ENCODE measurements around the gene GALNT6. TPM values are rescaled to one million over a fixed set of nuclear protein-coding genes. Genes with fewer than 3 reads are reported as not detected.

The GALNT6 gene
- total and polyA plus RNA-seq, 8 donors, result 3.4 to 155 (median 24.6) TPM

DNA sequence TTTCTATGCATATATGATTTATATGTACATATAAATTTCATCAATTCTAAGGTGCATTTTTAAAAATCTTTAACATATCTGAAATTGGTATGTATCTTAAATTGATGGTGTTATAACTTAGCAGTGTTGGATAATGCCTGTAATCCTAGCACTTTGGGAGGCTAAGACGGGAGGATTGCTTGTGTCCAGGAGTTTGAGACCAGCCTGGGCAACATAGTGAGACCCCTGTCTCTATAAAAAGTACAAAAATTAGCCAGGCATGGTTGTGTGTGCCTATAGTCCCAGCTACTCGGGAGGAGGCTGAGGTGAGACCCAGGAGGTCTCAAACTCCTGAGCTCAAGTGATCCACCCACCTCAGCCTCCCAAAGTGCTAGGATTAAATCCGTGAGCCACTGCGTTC is 6.5 kb upstream of the GALNT6 start:
- H3K36me3 ChIP-seq, result no peaks in the 10 kb centered on the region
- DNase-seq, result no peak
- 84 to 92% (median 89%) methylated on average over 4 of the region's 4 CpGs for WGBS, 5 donors
- peaks cover 0 to 28% (median 0%) of the 10 kb centered on the region in 3 donors for H3K27me3 ChIP-seq
- no peak overlapping the region for H3K27ac ChIP-seq
- no peak overlapping the region for H3K4me3 ChIP-seq
- H3K9me3 ChIP-seq, result no peaks in the 10 kb centered on the region
- intact Hi-C loops (cut with DNase I; ENCODE audit: low total_unique reads), result no loop called here
- peaks cover 0 to 15% (median 9%) of the 10 kb centered on the region in 4 donors for H3K4me1 ChIP-seq
- TF ChIP-seq POLR2A (IDR thresholded peaks at IDR 0.05), result no peak

DNA sequence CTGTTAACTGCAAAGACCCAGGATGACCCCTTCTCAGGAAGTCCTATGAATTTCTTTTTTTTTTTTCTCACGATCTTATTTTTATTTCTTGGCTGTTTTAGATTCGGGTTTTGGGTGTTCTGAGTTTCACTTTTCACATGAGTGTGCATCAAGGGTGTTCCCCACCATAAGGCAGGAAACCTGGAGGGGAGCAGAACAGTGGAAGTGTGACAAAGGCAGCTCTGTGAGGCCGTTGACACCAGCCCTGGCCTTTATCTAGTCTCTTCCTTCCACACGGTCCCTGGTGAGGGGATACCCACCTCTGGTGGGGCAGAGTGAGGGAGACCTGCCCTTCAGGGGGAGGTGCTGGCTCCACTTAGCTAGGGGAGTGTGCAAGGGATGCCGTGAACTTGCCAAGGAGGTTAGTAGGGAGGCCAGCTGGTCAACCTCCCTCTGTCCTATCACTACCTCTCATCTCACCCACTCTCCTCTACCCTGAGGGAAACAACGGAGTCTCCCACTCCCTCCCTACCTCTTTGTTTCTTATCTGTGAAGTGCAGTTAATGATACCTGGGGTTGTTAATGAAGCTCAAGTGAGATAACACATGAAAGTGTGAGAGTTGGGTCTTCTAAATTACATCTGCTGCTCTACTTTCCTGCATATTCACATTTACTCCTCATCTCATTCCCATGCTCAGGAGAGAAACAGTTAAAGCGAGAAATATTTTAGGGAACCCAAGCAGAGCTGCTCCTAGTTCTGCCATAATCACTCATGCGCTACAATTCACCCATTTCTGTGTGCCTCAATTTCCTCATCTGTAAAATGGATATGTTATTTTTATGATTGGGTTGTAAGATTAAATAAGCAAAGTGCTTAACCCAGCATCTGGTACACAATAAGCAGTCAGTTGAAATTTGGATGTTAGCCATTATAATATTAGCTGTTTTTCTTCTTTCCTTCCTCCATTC is 4.4 kb upstream of the GALNT6 start:
- Histone ChIP-seq H3K4me1 (peaks cover 0 to 36% (median 23%) of the 10 kb centered on the region in 4 donors), H3K27ac (peak overlapping the region in 4 of 5 donors; percentile 13 to 56 (median 34)), H3K36me3 (no peaks in the 10 kb centered on the region), H3K4me3 (no peak overlapping the region), H3K9me3 (no peaks in the 10 kb centered on the region), H3K27me3 (peaks cover 0 to 36% (median 9%) of the 10 kb centered on the region in 3 donors)
- no peak for DNase-seq
- 56 to 59% (median 58%) methylated on average over 8 of the region's 8 CpGs for WGBS, 5 donors
- TF ChIP-seq, protein P1, sequence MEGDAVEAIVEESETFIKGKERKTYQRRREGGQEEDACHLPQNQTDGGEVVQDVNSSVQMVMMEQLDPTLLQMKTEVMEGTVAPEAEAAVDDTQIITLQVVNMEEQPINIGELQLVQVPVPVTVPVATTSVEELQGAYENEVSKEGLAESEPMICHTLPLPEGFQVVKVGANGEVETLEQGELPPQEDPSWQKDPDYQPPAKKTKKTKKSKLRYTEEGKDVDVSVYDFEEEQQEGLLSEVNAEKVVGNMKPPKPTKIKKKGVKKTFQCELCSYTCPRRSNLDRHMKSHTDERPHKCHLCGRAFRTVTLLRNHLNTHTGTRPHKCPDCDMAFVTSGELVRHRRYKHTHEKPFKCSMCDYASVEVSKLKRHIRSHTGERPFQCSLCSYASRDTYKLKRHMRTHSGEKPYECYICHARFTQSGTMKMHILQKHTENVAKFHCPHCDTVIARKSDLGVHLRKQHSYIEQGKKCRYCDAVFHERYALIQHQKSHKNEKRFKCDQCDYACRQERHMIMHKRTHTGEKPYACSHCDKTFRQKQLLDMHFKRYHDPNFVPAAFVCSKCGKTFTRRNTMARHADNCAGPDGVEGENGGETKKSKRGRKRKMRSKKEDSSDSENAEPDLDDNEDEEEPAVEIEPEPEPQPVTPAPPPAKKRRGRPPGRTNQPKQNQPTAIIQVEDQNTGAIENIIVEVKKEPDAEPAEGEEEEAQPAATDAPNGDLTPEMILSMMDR (IDR thresholded peaks at IDR 0.05), result no peak
- TF ChIP-seq EP300 (IDR thresholded peaks at IDR 0.05), result no peak
- no peak for TF ChIP-seq POLR2A (IDR thresholded peaks at IDR 0.05)
- TF ChIP-seq POLR2AphosphoS5 (IDR thresholded peaks at IDR 0.05), result no peak
- intact Hi-C loops (cut with DNase I; ENCODE audit: low total_unique reads), result no loop called here

DNA sequence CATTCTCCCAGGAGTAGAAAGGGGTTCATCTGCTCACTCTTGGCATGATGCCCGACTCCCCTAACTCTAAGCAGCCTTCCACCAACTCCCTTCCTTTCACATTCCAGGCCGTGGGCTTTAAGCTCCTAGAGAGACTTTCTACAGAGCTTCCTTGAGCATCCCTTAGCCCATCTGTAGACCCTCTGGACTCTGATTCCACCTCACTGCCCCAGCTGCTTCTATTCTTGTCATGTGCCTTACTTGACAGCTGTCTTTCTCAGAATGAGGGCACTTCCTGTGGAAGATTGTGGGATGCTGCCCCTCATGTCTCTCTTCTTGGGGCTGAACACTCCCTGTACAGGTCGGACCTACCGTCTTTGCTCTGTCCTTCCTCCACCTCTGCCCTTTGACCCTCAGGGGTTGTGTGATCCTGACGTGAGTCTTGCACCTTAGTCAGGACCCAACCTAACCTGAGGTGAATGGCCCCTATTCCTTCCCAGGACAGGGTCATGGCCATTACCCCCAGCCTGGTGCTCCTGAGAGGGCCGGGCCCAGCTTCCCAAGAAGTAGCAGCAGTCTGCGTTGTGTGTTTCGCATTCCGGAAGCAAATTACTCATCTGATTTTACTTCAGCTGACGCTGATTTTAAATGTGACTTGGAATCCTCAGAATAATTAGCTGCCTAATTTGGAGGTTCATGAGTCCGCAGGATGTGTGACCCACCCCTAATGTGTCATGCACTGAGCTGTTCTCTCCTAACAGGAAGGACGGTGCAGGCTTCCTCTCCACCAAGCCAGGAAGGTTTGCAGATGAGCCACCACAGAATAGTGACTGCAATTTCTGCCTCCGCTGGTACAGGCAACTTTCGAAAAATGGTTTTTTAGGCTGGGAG is 2.7 kb upstream of the GALNT6 start:
- Histone ChIP-seq H3K9me3 (no peaks in the 10 kb centered on the region), H3K27me3 (peaks cover 0 to 40% (median 9%) of the 10 kb centered on the region in 3 donors), H3K4me3 (no peak overlapping the region), H3K4me1 (peaks cover 0 to 48% (median 33%) of the 10 kb centered on the region in 4 donors), H3K27ac (peak overlapping the region; percentile 36 to 59 (median 43)), H3K36me3 (no peaks in the 10 kb centered on the region)
- intact Hi-C loops (cut with DNase I; ENCODE audit: low total_unique reads), result no loop called here
- peak in 1 of 3 donors; percentile 25 for TF ChIP-seq POLR2AphosphoS5 (IDR thresholded peaks at IDR 0.05)
- TF ChIP-seq EP300 (IDR thresholded peaks at IDR 0.05), result no peak
- WGBS, 5 donors, result 77 to 88% (median 81%) methylated on average over 14 of the region's 14 CpGs
- DNase-seq, result no peak

DNA sequence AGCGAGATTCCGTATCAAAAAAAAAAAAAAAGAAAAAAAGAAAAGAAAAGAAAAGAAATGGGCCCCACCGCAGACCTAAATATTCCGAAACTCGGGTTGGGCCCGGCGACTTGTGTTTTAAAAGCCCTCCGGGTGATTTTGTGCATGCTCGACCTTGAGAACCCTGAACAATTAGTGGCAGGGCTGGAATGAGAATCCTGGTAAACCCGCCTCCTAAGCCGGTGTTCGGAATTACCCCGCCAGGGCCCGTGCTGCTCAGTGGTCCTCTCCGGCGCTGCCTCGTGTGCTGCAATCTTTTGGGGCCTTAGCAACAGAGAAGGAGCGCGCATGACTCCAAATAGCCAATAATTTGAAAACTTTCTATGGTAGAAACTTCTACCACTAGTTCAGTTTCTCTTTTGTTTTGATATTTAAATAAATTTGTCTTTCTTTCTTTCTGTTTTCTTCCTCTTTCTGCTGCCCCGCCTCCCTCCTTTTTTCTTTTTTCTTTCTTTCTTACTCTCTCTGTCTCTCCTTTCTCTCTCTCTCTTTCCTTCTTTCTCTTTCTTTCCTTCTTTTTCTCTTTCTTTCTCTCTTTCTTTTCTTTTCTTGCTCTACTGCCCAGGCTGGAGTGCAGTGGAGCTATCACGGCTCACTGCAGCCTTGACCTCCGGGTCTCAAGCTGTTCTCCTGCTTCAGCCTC is 1.5 kb upstream of the GALNT6 start:
- peaks cover 0 to 40% (median 9%) of the 10 kb centered on the region in 3 donors for H3K27me3 ChIP-seq
- intact Hi-C loops (cut with DNase I; ENCODE audit: low total_unique reads), result no loop called here
- peak overlapping the region; percentile 53 to 73 (median 57) for H3K4me3 ChIP-seq
- WGBS, 5 donors, result 17 to 52% (median 26%) methylated on average over 22 of the region's 22 CpGs
- peak in 1 of 2 donors; percentile 71 for DNase-seq
- TF ChIP-seq, protein P1 (IDR thresholded peaks at IDR 0.05), result no peak
- TF ChIP-seq POLR2A (IDR thresholded peaks at IDR 0.05), result no peak
- no peak for TF ChIP-seq POLR2AphosphoS5 (IDR thresholded peaks at IDR 0.05)
- TF ChIP-seq EP300 (IDR thresholded peaks at IDR 0.05), result no peak
- peaks cover 0 to 61% (median 33%) of the 10 kb centered on the region in 4 donors for H3K4me1 ChIP-seq
- no peaks in the 10 kb centered on the region for H3K36me3 ChIP-seq
- peak overlapping the region; percentile 70 to 93 (median 86) for H3K27ac ChIP-seq
- H3K9me3 ChIP-seq, result no peaks in the 10 kb centered on the region

Data from stomach (tissue), 9 donors.